Hepatocyte (in vitro differentiated cells): ENCODE measurements around the gene DSCAML1.

ENCODE experiments used
- EZH2 ChIP-seq: fragments of 200-600 bp; sonication (generic); IDR thresholded peaks from 2 replicates; pipeline ENCODE4 v1.6.1; 2016; ENCODE audit warnings: antibody characterized with exemption, mild to moderate bottlenecking, borderline replicate concordance
- EZH2phosphoT487 ChIP-seq: fragments of 200-600 bp; sonication (generic); IDR thresholded peaks from one replicate; pipeline ENCODE4 v1.6.1; 2018; ENCODE audit warnings: antibody characterized with exemption, mild to moderate bottlenecking, low read depth, moderate library complexity; ENCODE audit not compliant: unreplicated experiment, severe bottlenecking

DNA sequence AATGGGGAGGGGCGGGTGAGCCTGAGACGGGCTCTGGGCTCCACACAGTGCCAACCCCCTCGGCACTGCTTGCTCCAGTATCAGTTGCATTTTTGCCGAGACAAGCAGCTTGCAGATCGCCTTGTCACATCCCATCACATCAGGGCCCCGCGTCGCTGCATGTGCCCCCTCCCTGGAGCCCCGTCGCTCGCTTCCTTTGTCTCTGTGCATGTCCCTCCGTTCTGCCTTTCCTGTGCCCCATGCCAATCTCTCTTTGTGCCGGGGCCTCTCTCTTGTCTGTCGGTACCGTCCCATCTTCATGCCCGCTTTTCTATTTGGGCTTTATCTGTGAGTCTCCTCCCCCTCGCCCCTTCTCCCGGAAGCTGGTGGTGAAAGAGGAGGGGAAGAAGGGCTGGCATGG, 267.2 kb downstream of the DSCAML1 start:
- no peak for TF ChIP-seq EZH2
- no peak for TF ChIP-seq EZH2phosphoT487
